HG03460 (cell line): ENCODE measurements around the gene TXNRD2.
A peak's percentile ranks its signal among the peaks of the same experiment; 100 is the strongest.

ENCODE experiments used
- ATAC-seq: cut with Tn5 transposase; IDR thresholded peaks from one replicate; pipeline ENCODE4 v1.9.1; 2021; ENCODE audit not compliant: unreplicated experiment

Gene TXNRD2

GRCh38 chr22:19866665-19867009, 75.0 kb downstream of the TXNRD2 start:
- no peak for ATAC-seq

- ATAC-seq, result no peak
Observed at GRCh38 chr22:19865141-19865829, 76.3 kb downstream of the TXNRD2 start.

GRCh38 chr22:19864538-19865106, 77.0 kb downstream of the TXNRD2 start:
- no peak for ATAC-seq

- ATAC-seq, result no peak
Observed at GRCh38 chr22:19863571-19863970, 78.0 kb downstream of the TXNRD2 start.

- no peak for ATAC-seq
Observed at GRCh38 chr22:19862619-19863246, 78.9 kb downstream of the TXNRD2 start.

- no peak for ATAC-seq
Observed at GRCh38 chr22:19859861-19860510, 81.6 kb downstream of the TXNRD2 start.

- no peak for ATAC-seq
Observed at GRCh38 chr22:19857382-19857781, 84.2 kb downstream of the TXNRD2 start.

GRCh38 chr22:19855504-19856409, 85.9 kb downstream of the TXNRD2 start:
- peak; percentile 26 for ATAC-seq

- ATAC-seq, result peak; percentile 77
Observed at GRCh38 chr22:19854778-19855503, 86.7 kb downstream of the TXNRD2 start, which contains the start of the genes GNB1L and RTL10. GNB1L (minus strand) TSS chr22:19854874; CDS start chr22:19821355, 33,519 bp downstream. RTL10 (minus strand) TSS chr22:19854874; CDS start chr22:19852261, 2,613 bp downstream.

- peak; percentile 1 for ATAC-seq
Observed at GRCh38 chr22:19853879-19854777, 87.5 kb downstream of the TXNRD2 start.

- ATAC-seq, result no peak
Observed at GRCh38 chr22:19853058-19853878, 88.3 kb downstream of the TXNRD2 start.

GRCh38 chr22:19852177-19852781, 89.3 kb downstream of the TXNRD2 start:
- no peak for ATAC-seq

- ATAC-seq, result no peak
Observed at GRCh38 chr22:19851291-19852176, 90.1 kb downstream of the TXNRD2 start.

- no peak for ATAC-seq
Observed at GRCh38 chr22:19850763-19851109, 90.9 kb downstream of the TXNRD2 start.

- no peak for ATAC-seq
Observed at GRCh38 chr22:19849835-19850762, 91.5 kb downstream of the TXNRD2 start.
